Measurements from ENCODE around the gene HOXD10.

The HOXD10 gene

DNA sequence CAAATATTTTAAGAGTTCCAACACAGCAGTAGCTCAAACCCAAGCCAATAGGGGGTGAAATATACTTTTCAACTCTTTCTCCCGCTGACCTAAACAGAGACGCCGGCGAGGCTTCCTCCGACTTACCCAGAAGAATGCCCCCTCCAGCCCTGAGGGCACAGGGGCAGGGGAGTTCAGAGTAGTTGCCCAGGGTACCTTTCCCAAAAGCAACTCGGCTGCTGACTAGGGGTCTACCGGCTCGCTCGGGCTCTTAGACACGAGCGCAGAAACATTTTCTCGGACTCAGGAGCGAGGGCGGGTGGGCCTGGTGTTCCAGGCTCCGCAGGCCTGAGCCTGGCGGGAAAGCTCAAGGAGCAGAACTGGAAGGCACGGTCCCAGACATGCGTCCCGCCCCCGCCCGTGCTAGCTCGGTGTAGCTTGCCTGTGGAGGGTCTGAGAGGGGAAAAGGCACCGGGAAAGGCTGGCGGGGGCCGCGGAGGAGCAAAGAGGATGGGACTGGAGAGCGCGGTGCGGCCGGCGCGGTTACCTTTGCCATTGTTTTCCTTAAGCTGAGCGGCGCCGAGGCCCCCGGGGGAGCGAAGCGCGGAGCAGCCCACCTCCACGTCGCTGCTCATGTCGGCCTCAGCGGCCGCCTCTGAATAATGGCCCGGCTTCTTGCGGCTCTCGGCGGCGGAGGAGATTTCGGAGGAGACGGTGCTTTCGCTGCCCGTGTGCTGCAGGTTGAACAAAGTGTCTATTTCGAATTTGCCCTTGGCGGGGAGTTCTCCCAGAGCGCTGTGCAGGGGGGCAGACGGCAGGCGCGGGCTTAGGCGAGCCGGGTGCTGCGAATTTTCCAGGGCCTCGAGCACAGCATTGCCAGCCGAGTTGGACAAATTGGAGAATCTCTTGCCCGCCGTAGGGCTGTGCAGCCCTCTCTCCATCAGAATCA lies 33.5 kb upstream of the HOXD10 start:
- no peak for DNase-seq (ENCODE audit: low read depth in 2 of 2)

DNA sequence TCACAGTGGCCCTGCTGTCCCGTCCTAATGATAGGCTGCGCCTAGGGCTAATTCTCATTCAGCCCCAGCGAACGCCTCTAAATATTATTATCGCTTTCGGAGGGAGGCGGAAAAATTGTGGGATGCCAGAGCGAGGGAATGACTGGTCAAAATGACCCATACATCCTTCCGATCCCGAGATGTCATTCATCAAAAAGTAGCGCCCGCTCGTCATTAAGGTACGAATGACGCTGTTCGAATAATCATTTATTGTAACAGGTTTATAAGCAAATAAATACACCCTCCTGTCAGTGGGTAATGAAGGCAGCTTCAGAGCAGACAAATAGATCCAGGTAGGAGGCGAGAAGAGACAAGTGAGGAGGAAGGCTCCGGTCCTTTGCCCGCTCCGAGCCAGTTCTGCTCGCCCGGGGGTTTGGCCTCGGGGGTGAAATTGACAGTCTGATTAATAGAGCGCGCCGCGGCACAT lies 32.7 kb upstream of the HOXD10 start, which contains the start of gene EVX2:
EVX2 (minus strand) TSS at position 167 of the 466 bp plus-strand sequence. CDS start 186 bp downstream, outside the sequence.
- no peak for DNase-seq (ENCODE audit: low read depth in 2 of 2)

DNA sequence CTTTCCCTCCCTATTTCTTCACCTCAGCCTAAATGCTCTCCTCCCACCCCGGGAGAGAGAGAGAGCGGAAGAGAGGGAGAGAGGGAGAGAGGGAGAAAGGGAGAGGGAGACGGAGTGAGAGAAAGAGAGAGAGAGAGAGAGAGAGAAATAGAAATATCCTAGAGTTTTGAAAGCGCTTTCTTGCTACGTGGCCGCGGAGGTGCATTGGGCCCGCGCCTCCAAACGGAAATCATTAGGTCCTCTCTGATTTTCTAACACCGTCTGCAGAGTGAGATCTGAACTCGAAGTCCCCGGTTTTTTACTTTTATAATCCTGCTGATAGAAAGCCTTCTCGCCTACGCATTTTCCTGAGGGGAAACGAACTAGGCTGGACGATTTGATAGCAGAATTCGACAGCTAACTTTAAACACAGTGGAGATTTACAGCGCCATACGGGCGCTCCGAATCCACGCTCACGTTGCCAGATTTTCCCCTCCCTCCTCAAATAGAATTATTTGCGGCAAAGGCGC lies 31.9 kb upstream of the HOXD10 start:
- DNase-seq (ENCODE audit: low read depth in 2 of 2): no peak

DNA sequence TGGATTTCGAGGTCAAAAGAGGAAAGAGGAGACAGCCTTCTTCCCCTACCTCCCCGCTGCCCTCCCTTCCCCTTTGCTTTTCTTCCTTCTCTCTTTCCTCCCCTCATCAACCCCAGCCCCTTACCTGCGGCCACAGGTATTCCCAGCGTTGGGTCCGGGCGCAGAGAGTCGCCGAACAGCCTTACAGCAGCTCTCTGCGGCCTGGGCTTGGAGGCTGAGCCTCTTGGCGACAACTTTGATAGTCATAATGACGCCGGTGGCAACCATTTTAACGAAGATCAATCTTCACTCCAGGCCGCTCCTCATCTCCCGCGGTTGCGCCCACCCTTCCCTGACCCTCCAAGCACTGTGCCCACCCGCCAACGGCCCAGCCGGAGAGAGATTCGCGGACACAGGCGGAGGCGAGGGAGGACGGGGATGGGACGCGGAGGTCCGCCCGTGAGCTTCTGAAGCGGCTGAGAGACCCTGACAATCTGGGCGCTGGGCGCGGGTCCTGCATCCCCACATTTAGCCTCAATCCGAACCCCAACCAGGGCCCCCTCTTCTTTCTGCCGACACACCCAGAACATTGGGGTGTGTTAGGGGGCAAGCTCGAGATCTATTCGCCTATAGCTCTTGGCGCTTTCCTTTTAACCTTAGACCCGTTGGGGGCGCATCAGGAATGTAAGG lies 31.3 kb upstream of the HOXD10 start:
- DNase-seq (ENCODE audit: low read depth in 2 of 2): no peak

DNA sequence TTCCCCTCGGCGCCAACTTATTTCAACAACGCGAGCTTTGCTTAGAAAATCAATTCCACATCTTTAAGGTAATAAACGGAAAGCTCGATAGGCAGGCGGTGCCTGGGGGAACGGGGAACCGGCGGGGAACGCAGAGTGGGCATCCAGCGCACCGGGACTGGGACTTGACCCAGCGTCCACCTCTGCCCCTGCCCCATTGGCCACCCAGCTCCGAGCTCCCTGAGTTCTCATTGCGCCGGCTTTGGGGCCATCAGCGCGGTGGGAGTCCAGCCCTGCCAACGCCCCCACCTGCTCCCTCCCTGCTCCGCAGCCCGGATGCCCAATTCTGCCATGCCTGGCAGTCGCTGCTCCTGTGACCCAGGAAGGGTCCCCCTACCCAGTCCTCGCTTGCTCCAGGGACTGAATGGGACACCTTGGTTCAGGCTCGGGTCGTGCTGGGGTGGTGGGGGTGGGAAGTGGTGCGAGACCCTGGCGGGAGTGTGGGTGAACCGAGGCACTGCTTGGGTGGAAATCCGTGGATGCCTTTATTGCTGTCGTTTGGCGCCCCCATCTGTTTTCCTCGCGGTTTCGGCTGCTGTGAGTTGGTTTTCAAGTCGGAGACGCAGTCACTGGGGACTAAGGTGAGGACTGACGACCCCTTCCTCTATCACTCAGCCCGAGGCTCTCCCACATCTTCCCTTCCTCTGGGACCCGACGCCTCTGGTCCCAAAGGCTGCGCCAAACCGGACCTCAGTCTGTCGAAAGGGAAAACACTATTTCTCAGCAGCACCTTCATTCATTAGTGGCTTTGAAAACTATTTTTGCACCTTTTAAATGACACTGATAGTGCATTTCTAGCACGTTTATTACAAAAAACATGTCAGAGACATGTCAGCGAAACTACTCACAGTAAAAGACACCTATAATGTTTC lies 30.5 kb upstream of the HOXD10 start:
- DNase-seq (ENCODE audit: low read depth in 2 of 2): no peak

DNA sequence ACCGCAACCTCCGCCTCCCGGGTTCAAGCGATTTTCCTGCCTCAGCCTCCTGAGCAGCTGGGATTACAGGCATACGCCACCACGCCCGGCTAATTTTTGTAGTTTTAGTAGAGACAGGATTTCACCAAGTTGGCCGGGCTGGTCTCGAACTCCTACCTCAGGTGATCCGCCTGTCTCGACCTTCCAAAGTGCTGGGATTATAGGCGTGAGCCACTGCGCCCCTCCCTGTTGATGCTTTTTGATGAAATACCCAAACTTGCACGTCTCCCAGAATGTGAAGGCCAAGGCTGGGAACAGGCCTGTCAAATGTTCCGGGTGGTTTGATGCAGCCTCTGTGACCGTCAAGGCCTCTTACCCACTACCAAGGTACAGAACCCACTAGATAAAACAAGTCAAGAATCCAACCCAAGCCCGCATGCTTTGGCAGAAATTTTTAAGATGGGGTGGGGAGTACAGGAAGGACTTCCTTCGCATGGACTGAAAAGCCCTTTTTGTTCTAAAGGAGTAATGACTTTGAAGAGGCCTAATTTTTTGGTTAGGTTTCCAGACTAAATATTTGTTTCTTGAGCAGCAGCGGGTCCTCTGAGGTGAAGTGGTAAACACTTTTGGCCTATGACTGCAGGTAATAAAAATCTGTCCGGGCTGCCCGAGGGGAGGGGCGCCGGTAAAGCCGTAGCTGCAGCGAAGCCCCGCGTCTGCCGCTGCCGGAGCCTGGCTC lies 29.1 kb upstream of the HOXD10 start:
- no peak for DNase-seq (ENCODE audit: low read depth in 2 of 2)

DNA sequence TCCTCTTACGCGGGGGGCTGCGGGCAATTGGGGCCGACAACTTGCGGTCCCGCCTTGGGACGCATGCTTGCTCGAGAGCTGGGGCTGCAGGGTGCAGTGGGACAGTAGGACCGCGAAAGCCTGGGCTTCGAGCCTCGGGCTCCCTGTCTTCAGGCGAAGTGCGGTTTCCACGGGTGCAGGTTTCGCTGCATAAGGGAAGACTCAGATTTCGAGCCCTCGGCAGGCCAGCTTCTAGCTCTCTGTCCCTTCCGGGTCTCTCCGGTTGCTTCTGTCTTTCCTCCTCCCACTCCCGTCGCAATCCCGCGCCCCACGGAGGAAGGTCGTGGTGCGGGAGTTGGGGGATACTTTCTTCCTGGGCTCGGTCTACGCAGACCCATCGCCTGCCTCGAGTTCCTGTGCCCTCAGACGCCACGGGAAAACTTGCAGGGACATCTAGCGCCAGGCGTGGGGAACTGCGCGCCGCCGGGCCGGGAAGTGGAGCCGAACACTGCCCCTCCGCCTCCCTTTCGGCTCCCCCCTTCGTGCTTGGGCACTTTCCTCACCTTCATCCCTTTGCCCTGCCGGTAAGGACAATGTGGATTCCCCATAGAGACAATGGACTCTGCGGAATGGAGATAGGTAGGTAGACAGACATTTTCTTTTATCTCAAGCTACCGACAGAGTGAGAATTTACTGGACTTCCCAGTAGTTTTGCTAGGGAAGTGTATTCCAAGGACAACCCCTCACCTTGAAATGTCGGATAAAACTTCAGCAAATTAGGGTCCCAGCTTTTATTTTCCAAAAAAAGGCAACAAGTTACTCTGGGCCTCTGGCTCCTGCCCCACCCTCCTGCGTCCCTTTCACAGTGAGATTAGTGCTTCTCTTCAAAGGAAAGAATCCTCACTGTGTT lies 28.3 kb upstream of the HOXD10 start:
- DNase-seq (ENCODE audit: low read depth in 2 of 2): no peak

DNA sequence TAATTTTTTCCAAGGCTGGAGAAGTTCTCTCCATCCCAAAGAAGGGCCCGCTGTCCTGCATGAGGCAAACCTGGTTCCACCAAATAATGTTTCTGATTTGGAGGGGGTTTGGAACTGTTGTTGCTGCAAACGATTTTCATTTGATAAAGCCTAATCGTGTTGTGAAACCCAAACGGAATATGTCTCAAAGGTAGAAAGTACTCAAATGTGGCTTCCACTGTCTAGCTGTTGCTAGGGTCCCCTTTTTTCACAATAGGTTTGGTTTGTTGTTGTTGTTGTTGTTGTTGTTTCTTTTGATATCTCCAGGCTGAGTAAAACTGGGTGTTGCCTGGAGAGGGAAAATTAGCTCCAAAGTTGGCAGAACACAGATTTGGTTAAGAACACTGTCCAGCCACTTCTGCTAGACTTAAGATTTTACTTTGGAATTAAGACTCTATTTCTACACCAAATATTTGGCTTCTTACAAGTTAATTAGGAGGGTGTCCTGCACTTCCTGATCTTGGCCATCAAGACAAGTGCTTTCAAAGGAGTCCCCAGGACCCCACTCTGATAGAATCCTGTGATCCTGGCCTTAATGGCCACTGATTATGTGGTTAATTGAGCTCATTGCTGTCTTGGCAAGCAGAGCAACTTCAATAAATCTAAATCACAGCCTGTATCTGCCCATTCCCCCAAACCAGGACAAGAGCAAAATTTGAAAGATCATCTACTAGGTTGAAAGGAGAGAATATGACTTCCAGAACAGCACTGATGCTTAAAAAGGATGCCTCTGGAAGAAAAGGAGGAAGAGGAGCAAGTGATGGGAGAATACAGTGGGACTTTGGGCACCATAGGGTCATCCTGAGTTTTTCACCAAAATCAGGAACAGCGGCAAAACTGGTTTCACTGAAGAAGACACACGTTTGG lies 27.4 kb upstream of the HOXD10 start:
- no peak for DNase-seq (ENCODE audit: low read depth in 2 of 2)

DNA sequence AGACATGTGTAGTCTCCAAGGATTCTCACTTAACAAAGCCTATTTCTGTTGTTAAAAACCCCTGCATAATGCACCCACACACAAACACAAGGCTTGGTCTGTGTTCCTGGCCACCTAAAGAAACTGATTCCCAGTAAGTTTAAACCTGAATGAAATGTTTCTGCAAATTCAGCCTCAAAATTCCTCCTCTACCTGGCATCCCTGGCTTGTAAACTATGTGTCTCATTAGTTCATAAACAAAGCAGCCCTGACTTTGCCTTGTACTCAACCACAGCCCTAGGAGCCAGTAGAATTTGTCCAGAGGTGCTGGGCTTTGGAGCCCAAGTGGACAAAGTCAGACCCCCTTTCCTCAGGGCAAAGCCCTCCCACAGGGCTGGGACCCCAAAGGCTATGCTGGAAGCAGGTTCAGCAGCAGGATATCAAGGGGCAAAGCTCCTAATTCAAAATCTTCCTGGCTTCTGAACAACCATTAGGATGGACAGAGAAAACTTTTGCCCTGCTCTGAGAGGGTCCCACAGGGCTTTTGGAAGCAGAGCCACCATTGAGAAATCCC lies 26.7 kb upstream of the HOXD10 start:
- DNase-seq (ENCODE audit: low read depth in 2 of 2): no peak

DNA sequence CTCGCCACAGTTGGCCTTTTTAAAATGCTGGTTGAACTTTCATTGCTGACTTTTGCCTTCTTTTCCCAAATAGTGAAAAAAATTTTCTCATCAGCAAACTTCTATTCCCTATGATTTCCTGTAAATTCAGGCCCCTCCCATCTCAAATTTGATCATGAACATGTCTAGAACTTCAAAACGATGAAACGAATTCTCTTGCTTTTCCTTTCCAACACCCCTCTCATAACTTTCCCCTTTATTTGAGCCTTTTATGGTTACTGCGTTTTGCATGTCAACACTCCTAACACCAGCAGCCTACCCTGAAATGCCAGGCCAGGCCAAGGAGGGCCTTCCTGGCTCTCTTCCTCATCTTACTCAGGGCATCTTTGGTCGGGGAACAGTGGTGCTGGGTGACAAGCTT lies 25.7 kb upstream of the HOXD10 start:
- no peak for DNase-seq (ENCODE audit: low read depth in 2 of 2)

DNA sequence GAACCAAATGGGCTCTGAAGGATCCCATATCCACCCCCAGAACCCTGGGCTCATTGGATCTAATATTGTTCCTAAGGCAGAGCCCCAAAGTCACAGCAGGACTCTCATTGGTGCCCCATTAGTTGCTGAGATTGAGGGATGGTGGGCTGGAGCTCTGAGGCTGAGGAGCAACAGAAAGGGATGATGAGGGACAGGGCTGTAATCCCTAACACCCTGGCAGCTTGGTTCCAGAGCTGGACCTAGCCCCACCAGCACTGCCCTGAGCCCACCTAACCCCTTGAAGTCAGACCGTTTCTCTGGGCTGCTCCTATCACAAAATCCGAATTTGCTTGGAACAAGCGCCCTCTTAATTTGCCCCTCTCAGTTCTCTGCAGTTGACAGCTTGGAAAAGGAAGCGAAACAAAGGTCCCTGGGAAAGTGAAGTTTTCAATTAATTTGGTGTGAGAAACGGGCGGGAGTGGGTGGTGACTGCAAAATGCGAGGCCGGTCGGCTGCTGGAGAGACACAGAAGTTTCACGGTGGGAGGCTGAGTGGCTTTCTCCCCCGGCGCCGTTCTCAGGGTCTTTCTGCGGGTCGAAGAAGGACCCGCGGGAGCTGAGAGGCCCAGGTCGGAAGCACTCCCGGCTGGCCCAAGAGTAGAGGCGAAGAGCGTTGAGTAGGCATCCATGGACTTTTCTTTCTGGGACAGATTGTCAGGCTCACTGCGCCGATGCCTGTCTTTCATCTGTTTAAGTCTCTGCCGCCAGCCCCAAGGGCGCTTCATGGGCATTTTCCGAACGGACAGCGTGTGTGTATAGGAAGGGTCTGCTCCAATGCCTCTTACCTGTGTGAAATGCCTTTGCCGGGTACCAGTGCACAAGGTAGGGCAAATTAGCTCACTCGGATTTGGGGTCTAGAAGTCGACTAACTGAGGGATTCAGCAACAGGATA lies 25.0 kb upstream of the HOXD10 start:
- no peak for DNase-seq (ENCODE audit: low read depth in 2 of 2)

DNA sequence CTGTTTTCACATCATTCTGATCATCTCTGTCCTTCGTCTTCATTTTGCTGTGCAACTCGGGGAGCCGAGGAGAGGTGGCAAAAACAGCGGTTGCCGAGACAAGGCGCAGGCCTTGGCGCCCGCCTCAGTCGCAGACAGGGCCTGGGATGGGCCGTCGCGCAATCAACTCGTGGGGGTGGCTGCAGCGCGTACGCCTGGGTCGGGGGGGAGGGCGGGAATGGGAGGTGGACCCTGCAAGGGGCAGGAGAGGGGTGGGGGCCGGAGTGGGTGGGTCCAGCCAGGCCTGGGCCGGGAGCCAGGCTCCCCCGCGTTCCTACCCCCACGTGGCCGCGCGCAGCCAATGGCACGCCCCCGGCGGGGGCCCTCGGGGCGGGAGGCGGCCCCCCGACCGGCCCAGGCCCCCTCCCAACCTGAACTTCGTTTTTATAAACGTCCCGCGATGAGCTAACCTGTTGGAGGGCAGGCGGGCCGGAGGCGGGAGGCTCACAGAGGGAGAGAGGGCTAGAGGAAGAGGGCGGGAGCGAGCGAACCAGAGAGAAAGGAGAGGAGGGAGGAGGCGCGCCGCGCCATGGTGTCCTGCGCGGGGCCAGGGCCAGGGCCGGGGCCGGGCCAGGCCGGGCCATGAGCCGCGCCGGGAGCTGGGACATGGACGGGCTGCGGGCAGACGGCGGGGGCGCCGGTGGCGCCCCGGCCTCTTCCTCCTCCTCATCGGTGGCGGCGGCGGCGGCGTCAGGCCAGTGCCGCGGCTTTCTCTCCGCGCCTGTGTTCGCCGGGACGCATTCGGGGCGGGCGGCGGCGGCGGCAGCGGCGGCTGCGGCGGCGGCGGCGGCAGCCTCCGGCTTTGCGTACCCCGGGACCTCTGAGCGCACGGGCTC lies 24.1 kb upstream of the HOXD10 start, which contains the start of gene HOXD13:
HOXD13 (plus strand) TSS at position 452 of the 875 bp plus-strand sequence; CDS start at position 622, 170 bp downstream.
- no peak for DNase-seq (ENCODE audit: low read depth in 2 of 2)

DNA sequence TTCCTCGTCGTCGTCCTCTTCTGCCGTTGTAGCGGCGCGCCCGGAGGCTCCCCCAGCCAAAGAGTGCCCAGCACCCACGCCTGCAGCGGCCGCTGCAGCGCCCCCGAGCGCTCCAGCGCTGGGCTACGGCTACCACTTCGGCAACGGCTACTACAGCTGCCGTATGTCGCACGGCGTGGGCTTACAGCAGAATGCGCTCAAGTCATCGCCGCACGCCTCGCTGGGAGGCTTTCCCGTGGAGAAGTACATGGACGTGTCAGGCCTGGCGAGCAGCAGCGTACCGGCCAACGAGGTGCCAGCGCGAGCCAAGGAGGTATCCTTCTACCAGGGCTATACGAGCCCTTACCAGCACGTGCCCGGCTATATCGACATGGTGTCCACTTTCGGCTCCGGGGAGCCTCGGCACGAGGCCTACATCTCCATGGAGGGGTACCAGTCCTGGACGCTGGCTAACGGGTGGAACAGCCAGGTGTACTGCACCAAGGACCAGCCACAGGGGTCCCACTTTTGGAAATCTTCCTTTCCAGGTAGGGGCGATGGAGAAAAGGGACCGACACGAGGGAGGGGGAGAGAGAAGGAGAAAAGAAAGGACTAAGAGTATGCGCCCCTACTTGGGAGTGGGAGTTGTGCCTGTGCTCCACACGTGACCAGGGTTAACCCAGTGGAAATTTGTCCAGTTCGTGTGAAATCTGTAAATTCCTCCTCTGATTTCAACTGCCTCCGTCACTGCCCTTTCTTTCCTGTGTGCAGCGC lies 23.3 kb upstream of the HOXD10 start:
- no peak for DNase-seq (ENCODE audit: low read depth in 2 of 2)

DNA sequence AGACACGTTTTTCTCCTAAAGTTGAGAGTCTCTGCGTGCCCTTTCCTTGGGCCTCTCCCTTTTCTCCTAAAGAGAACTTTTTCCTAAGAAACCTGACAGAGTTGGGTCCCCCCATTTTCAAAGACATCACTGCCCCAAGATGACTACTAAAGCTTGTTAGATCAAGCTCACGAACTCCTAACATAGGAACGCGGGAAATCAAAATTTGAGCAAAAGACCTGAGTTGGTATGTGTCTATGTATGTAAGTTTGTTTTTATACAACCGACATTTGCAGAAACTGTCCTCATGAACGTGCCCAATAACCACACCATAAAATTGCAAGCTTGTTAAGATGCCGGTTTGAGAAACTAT lies 22.7 kb upstream of the HOXD10 start:
- DNase-seq (ENCODE audit: low read depth in 2 of 2): no peak

DNA sequence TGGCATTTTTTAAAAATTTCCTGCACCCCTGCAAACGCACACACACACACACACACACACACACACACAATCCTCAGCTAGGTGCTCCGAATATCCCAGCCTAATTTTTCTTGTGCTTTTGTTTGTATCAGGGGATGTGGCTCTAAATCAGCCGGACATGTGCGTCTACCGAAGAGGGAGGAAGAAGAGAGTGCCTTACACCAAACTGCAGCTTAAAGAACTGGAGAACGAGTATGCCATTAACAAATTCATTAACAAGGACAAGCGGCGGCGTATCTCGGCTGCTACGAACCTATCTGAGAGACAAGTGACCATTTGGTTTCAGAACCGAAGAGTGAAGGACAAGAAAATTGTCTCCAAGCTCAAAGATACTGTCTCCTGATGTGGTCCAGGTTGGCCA lies 22.2 kb upstream of the HOXD10 start:
- no peak for DNase-seq (ENCODE audit: low read depth in 2 of 2)

DNA sequence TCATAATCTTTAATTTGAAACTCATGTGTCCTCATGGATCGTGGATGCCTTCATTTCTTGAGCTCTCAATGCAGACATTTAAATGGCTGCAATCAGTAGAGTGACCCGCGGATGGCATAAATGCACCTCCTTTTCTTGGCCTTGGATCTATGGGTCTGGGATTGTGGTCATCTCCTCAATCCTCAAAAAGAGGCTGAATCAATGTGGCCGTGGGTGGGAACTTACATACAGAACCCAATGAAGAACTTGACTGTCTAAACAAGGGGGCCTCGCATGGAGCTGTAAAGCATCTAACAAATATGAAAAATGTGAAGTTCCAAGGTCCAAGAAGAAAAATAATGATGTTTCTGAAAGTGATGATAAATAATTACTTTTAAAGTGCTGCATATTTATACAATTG lies 21.2 kb upstream of the HOXD10 start:
- no peak for DNase-seq (ENCODE audit: low read depth in 2 of 2)

Data from stimulated activated CD8-positive, alpha-beta memory T cell treated with anti-CD3 and anti-CD28 coated beads, Interleukin-2, amount 100 ng/mL, for 1 hour (primary cell).